GM12878 (cell line): ENCODE results near the gene TNKS2. TPM values are rescaled to one million over a fixed set of nuclear protein-coding genes. Genes with fewer than 3 reads are reported as not detected.

ENCODE experiments used
- ATAC-seq: fragments of 200-7000 bp; cut with Tn5 transposase; 3 replicates; pipeline ENCODE4 v1.9.1; 2020; ENCODE audit warnings: mild to moderate bottlenecking, moderate library complexity
- BruUV-seq: library from RNA; stranded (reverse); fragments of 400-500 nt; replicated peaks from 2 replicates; lab custom pipeline; 2021; lab: Mats Ljungman, UMichigan
- CTCF ChIA-PET: fragments of 300-600 bp; sonication (Branson Sonifier 250); formaldehyde crosslinking; extraction: SDS; loops from one replicate; lab custom pipeline; 2021; ENCODE audit warnings: inconsistent platforms; lab: Yijun Ruan, JAX
- POLR2A ChIA-PET: fragments of 350-600 bp; formaldehyde crosslinking; extraction: SDS; loops from one replicate; lab custom pipeline; 2021; ENCODE audit warnings: inconsistent platforms; lab: Charles Lee
- RAD21 ChIA-PET: fragments of 300-600 bp; sonication (Branson Sonifier 250); formaldehyde crosslinking; loops from one replicate; lab custom pipeline; 2023; ENCODE audit warnings: antibody characterized with exemption; ENCODE audit not compliant: unreplicated experiment; lab: Charles Lee
- SMC1A ChIA-PET: fragments of 300-600 bp; sonication (Branson Sonifier 250); formaldehyde crosslinking; loops from one replicate; lab custom pipeline; 2023; ENCODE audit not compliant: unreplicated experiment, uncharacterized antibody; lab: Charles Lee
- DNase-seq: peaks from one replicate; pipeline ENCODE4 v3.0.0-alpha.2; 2011; ENCODE audit warnings: low read depth, low spot score
- FAIRE-seq: peaks from 3 replicates; lab custom pipeline; 2011; peaks lifted over from hg19 to GRCh38; lab: Jason Lieb, UNC
- H2AFZ ChIP-seq: 2 replicates; pipeline ENCODE4 v1.6.0; 2011; ENCODE audit warnings: low read depth, low read length, control low read depth; ENCODE audit not compliant: control insufficient read depth
- H3K27ac ChIP-seq: 2 replicates; pipeline ENCODE4 v1.5.1; 2011; ENCODE audit warnings: control low read depth; ENCODE audit not compliant: control insufficient read depth, insufficient read depth
- H3K27me3 ChIP-seq, 2 experiments: replicated peaks in 1 of 2; 2 replicates each; pipeline versions ENCODE4 v1.6.0 to v1.6.1; 2011; ENCODE audit warnings: low read length in 1 of 2; ENCODE audit not compliant: control insufficient read depth in 2 of 2, insufficient read depth in 2 of 2
- H3K36me3 ChIP-seq, 2 experiments: 2 replicates each; pipeline ENCODE4 v1.5.1; 2011; ENCODE audit warnings: low read length in 1 of 2; ENCODE audit not compliant: control insufficient read depth in 2 of 2, insufficient read depth in 2 of 2
- H3K4me1 ChIP-seq: 2 replicates; pipeline ENCODE4 v1.6.1; 2011; ENCODE audit warnings: mild to moderate bottlenecking, low read length, moderate library complexity, mixed read lengths; ENCODE audit not compliant: control insufficient read depth, insufficient read depth
- H3K4me2 ChIP-seq: 2 replicates; pipeline ENCODE4 v1.6.0; 2011; ENCODE audit warnings: control low read depth; ENCODE audit not compliant: control insufficient read depth, insufficient read depth
- H3K4me3 ChIP-seq: fragments of 200-600 bp; sonication (generic); 2 replicates; pipeline ENCODE4 v1.5.1; 2016
- H3K79me2 ChIP-seq: 2 replicates; pipeline ENCODE4 v1.6.0; 2011; ENCODE audit warnings: low read length; ENCODE audit not compliant: control insufficient read depth, insufficient read depth
- H3K9ac ChIP-seq: 2 replicates; pipeline ENCODE4 v1.8.0; 2011; ENCODE audit warnings: low read length, control low read depth, mixed read lengths; ENCODE audit not compliant: control insufficient read depth, insufficient read depth
- H3K9me3 ChIP-seq: replicated peaks from 3 replicates; pipeline ENCODE4 v1.5.1; 2011; ENCODE audit warnings: mild to moderate bottlenecking, low read length; ENCODE audit not compliant: control insufficient read depth, insufficient read depth
- H4K20me1 ChIP-seq: 2 replicates; pipeline ENCODE4 v1.6.0; 2011; ENCODE audit not compliant: control insufficient read depth, insufficient read depth
- ATF2 ChIP-seq: IDR thresholded peaks from 2 replicates; pipeline ENCODE4 v1.6.1; 2012; ENCODE audit warnings: low read length, inconsistent platforms
- ATF7 ChIP-seq: fragments of 450-650 bp; IDR thresholded peaks from 2 replicates; pipeline ENCODE4 v1.6.1; 2016; ENCODE audit warnings: low read depth, mild to moderate bottlenecking
- CEBPB ChIP-seq, 2 experiments: fragments of 150-350 bp in 1 of 2; IDR thresholded peaks; 2 replicates each; pipeline ENCODE4 v1.6.1; 2012 to 2014; ENCODE audit warnings: low read depth in 2 of 2, low read length in 2 of 2, borderline replicate concordance in 1 of 2, inconsistent platforms in 1 of 2
- CHD1 ChIP-seq: IDR thresholded peaks from 2 replicates; pipeline ENCODE4 v1.6.1; 2012; ENCODE audit warnings: low read depth, low read length, improper control_type of control experiment
- IKZF2 ChIP-seq, 2 experiments: fragments of 450-650 bp; IDR thresholded peaks; 2 replicates each; pipeline ENCODE4 v1.6.1; 2017; ENCODE audit warnings: mild to moderate bottlenecking in 2 of 2, moderate library complexity in 2 of 2
- KLF5 ChIP-seq: fragments of 450-650 bp; IDR thresholded peaks from 2 replicates; pipeline ENCODE4 v1.6.1; 2014; ENCODE audit warnings: mild to moderate bottlenecking; ENCODE audit not compliant: partially characterized antibody
- MTA2 ChIP-seq: fragments of 450-650 bp; IDR thresholded peaks from 2 replicates; pipeline ENCODE4 v1.6.1; 2016; ENCODE audit warnings: low read depth, mild to moderate bottlenecking, moderate library complexity
- MYB ChIP-seq: fragments of 150-350 bp; IDR thresholded peaks from 2 replicates; pipeline ENCODE4 v1.6.1; 2014; ENCODE audit warnings: mild to moderate bottlenecking, low read depth, low read length, borderline replicate concordance
- NFIC ChIP-seq: IDR thresholded peaks from 2 replicates; pipeline ENCODE4 v1.6.1; 2012; ENCODE audit warnings: low read depth, mild to moderate bottlenecking, inconsistent platforms, low read length, moderate library complexity
- NFYA ChIP-seq: IDR thresholded peaks from 2 replicates; pipeline ENCODE4 v1.6.1; 2011; ENCODE audit warnings: low read depth, mild to moderate bottlenecking, low read length, improper control_type of control experiment, borderline replicate concordance
- PML ChIP-seq: IDR thresholded peaks from 2 replicates; pipeline ENCODE4 v1.6.1; 2012; ENCODE audit warnings: low read length, inconsistent platforms
- POLR2A ChIP-seq: IDR thresholded peaks from 2 replicates; pipeline ENCODE4 v1.6.1; 2011; ENCODE audit warnings: low read depth, mild to moderate bottlenecking, low read length
- POLR2AphosphoS2 ChIP-seq: IDR thresholded peaks from 2 replicates; pipeline ENCODE4 v1.6.1; 2011; ENCODE audit warnings: low read depth, mild to moderate bottlenecking, low read length, improper control_type of control experiment, moderate library complexity
- RELA ChIP-seq: fragments of 450-650 bp; IDR thresholded peaks from 2 replicates; pipeline ENCODE4 v1.8.0; 2014; ENCODE audit warnings: borderline replicate concordance; ENCODE audit not compliant: partially characterized antibody
- SP1 ChIP-seq: IDR thresholded peaks from one replicate; pipeline ENCODE4 v1.6.1; 2011; ENCODE audit warnings: low read depth, low read length
- STAT1 ChIP-seq: fragments of 450-650 bp; conservative IDR thresholded peaks from 2 replicates; pipeline ENCODE4 v1.6.1; 2014; ENCODE audit warnings: antibody characterized with exemption, mild to moderate bottlenecking
- SUPT20H ChIP-seq: IDR thresholded peaks from 2 replicates; pipeline ENCODE4 v1.6.1; 2011; ENCODE audit warnings: low read depth, mild to moderate bottlenecking, low read length, moderate library complexity, borderline replicate concordance; ENCODE audit not compliant: control insufficient read depth
- ZBTB4 ChIP-seq: fragments of 450-650 bp; formaldehyde crosslinking; IDR thresholded peaks from 2 replicates; pipeline ENCODE4 v1.4.0; 2022; ENCODE audit warnings: mild to moderate bottlenecking, moderate library complexity
- ZZZ3 ChIP-seq: IDR thresholded peaks from 2 replicates; pipeline ENCODE4 v1.6.1; 2011; ENCODE audit warnings: low read depth; ENCODE audit not compliant: control insufficient read depth, insufficient read length
- WGBS: methylation state at CpG from one replicate; pipeline ENCODE4 v1.1.6; 2016; ENCODE audit warnings: low lambda C conversion rate; ENCODE audit not compliant: insufficient replicate concordance, insufficient coverage; ENCODE audit errors: missing lambda C conversion rate; 5-methylcytosine and 5-hydroxymethylcytosine counted together
- in situ Hi-C: fragments of 300-500 bp; cut with MboI; formaldehyde crosslinking; loops from 9 replicates; pipeline ENCODE4 v1.14.3; 2018; ENCODE audit warnings: mixed read lengths
- intact Hi-C: fragments of 100-400 bp; cut with micrococcal nuclease; formaldehyde crosslinking; loops from one replicate; pipeline ENCODE4 v1.14.2; 2022; ENCODE audit not compliant: unreplicated experiment
- polyA plus RNA-seq, 11 experiments: library from polyadenylated mRNA; depleted of rRNA in 4 of 11; unstranded in 6 of 11; stranded (reverse) in 5 of 11; fragments of >200 nt; fragmentation: Nextera tagmentation in 4 of 11; fragmentation: Illumina TruSeq in 1 of 11; extraction: Ambion mirVana in 4 of 11; extraction: Trizol in 1 of 11; gene quantifications; 1 replicate in 1 of 11; 2 replicates in 10 of 11; pipeline versions ENCODE4 v1.2.1 to v1.2.3, GENCODE V29; 2011 to 2016; ENCODE audit warnings: inconsistent platforms in 2 of 11, missing spikeins in 2 of 11, low read depth in 1 of 11
- total RNA-seq, 4 experiments: library from RNA; depleted of rRNA in 3 of 4; stranded (reverse); fragments of >200 nt in 3 of 4; fragmentation: Illumina TruSeq in 1 of 4; extraction: Trizol in 1 of 4; gene quantifications; 2 replicates each; pipeline versions ENCODE4 v1.2.1 to v1.2.3, GENCODE V29; 2013 to 2021

The TNKS2 gene
- total and polyA plus RNA-seq, 10 of the 15 experiments (the other 5 are each of a cell fraction or from before 2014, with no cell fraction given) = 2.9 to 24.2 (median 6.9) TPM

DNA sequence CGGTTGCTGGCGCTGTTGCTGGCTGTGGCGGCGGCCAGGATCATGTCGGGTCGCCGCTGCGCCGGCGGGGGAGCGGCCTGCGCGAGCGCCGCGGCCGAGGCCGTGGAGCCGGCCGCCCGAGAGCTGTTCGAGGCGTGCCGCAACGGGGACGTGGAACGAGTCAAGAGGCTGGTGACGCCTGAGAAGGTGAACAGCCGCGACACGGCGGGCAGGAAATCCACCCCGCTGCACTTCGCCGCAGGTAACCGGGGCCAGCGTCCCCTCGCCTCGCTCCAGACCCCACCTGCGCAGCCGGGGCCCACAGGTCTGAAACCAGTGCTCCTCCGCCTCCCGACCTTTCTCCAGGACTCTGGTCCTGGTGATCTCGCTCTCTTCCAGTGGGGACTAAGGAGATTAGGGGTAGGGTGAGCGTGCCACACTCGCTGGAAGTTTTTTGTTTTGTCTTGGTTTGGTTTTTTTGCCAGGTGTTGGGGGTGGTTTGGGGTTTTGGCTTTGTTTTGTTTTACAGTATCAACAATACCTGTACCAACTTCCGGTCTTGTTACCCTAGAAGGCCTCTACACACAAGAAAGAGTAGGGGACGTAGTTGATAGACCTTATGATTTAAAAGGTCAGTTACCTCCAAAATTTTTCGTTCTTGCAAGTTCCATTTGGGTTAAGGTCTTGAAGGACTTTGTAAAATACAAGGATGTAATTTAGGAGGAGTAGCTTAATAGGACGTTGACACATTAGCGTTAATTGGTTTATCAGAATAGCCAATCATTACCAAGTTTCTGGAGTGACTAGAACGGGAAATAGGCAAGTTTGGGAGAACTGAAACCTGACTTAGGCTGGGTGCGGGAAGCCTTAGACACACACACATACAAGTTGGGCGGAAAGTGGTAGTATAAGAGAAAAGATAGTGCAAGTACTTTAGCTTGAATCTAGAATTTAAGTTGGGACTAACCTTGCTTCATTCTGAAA, 704 bp downstream of the TNKS2 start:
- no peaks in the 10 kb centered on the region; a peak in 1 of 4 replicates for H3K27me3 ChIP-seq
- peak overlapping the region; percentile 76 for H3K4me2 ChIP-seq
- peaks cover 30% of the 10 kb centered on the region for H3K79me2 ChIP-seq
- CTCF ChIA-PET = interaction anchor here (0.8 to 1.8 kb wide), 3 partner anchors 10 to 26 kb away, joined by 3 to 4 read pairs (median 3); no protein-coding TSS in a partner anchor
- RAD21 ChIA-PET = no interaction called here
- H3K27ac ChIP-seq = peak overlapping the region; percentile 84
- peak overlapping the region; percentile 92 for H2AFZ ChIP-seq
- no TSS peak for BruUV-seq
- SMC1A ChIA-PET = interaction anchor here (1.0 to 1.8 kb wide), 4 partner anchors 13 to 125 kb away, joined by 3 to 6 read pairs (median 4); partner anchors contain the start of gene BTAF1
- 2% methylated on average over 41 of the region's 54 CpGs for WGBS
- peaks cover 9% of the 10 kb centered on the region; the same call in 1 of the 2 replicates for H3K4me1 ChIP-seq
- POLR2A ChIA-PET = interaction anchor here (0.6 to 1.4 kb wide), 4 partner anchors 124 to 388 kb away, joined by 3 to 5 read pairs (median 3); partner anchors contain the start of gene BTAF1
- H3K4me3 ChIP-seq = peak overlapping the region; percentile 84
- FAIRE-seq (no peak), ATAC-seq (peak; percentile 45), DNase-seq (no peak)
- in situ Hi-C loops (no loop called here), intact Hi-C loops (loop anchor here (5.0 kb wide), 2 partner anchors 128 to 807 kb away; no protein-coding TSS in a partner anchor)
- peak overlapping the region; percentile 72 for H3K9ac ChIP-seq
- H4K20me1 ChIP-seq = no peaks in the 10 kb centered on the region; the same call in 1 of the 2 replicates
- H3K36me3 ChIP-seq = no peaks in the 10 kb centered on the region
- no peaks in the 10 kb centered on the region for H3K9me3 ChIP-seq
- no peak for TF ChIP-seq POLR2A
- TF ChIP-seq CHD1 = no peak
- TF ChIP-seq STAT1 = no peak
- peak; percentile 26 to 43; a peak in 2 of 4 replicates for TF ChIP-seq IKZF2 (IDR thresholded peaks at IDR 0.05)
- TF ChIP-seq NFIC = no peak
- no peak; the same call in 1 of the 2 replicates for TF ChIP-seq MTA2
- no peak for TF ChIP-seq ATF2
- no peak for TF ChIP-seq PML
- no peak for TF ChIP-seq MYB
- TF ChIP-seq SUPT20H = no peak
- TF ChIP-seq NFYA = no peak
- no peak for TF ChIP-seq ZBTB4 (CRISPR knock-in tag)
- TF ChIP-seq CEBPB (IDR thresholded peaks at IDR 0.05; ENCODE audit: borderline replicate concordance in 1 of 2, low read depth in 2 of 2, low read length in 2 of 2) = no peak
- TF ChIP-seq KLF5 = peak; percentile 25
- no peak for TF ChIP-seq ZZZ3
- no peak for TF ChIP-seq POLR2AphosphoS2
- no peak for TF ChIP-seq RELA
- TF ChIP-seq ATF7 = no peak
- TF ChIP-seq SP1 = no peak
